Liver (tissue), 9 donors: ENCODE data around the gene RTEL1. TPM values are rescaled to one million over a fixed set of nuclear protein-coding genes. Genes with fewer than 3 reads are reported as not detected.

Experiments
- DNase-seq: peaks from one replicate; pipeline ENCODE4 v3.0.0-alpha.2; 2017; ENCODE audit warnings: low spot score
- H3K27ac ChIP-seq, 2 donors: one replicate each; pipeline ENCODE4 v1.7.0; 2013; ENCODE audit warnings: inconsistent platforms in 2 of 2, low read length in 2 of 2, control low read depth in 1 of 2, low read depth in 1 of 2, mild to moderate bottlenecking in 1 of 2
- H3K27me3 ChIP-seq, 4 donors: one replicate each; pipeline versions ENCODE4 v1.6.1 to v1.7.0; 2013; ENCODE audit warnings: low read length in 3 of 4, inconsistent platforms in 1 of 4, mild to moderate bottlenecking in 1 of 4, moderate library complexity in 1 of 4; ENCODE audit not compliant: control insufficient read depth in 4 of 4, insufficient read depth in 4 of 4
- H3K36me3 ChIP-seq, 4 donors: one replicate each; pipeline versions ENCODE4 v1.6.1 to v1.7.0; 2013; ENCODE audit warnings: low read length in 3 of 4, mild to moderate bottlenecking in 3 of 4, low read depth in 1 of 4, moderate library complexity in 1 of 4; ENCODE audit not compliant: control insufficient read depth in 4 of 4, insufficient read depth in 3 of 4
- H3K4me1 ChIP-seq, 4 donors: one replicate each; pipeline versions ENCODE4 v1.6.1 to v1.7.0; 2013; ENCODE audit warnings: low read length in 3 of 4, mild to moderate bottlenecking in 3 of 4, moderate library complexity in 1 of 4; ENCODE audit not compliant: control insufficient read depth in 4 of 4, insufficient read depth in 4 of 4
- H3K4me3 ChIP-seq, 3 donors: one replicate each; pipeline versions ENCODE4 v1.6.1 to v1.7.0; 2013; ENCODE audit warnings: low read length in 3 of 3, control low read depth in 1 of 3, low read depth in 1 of 3, mild to moderate bottlenecking in 1 of 3
- H3K9ac ChIP-seq, 2 donors: one replicate each; pipeline ENCODE4 v1.7.0; 2013; ENCODE audit warnings: low read length in 2 of 2, mild to moderate bottlenecking in 2 of 2, moderate library complexity in 2 of 2, control low read depth in 1 of 2, low read depth in 1 of 2
- H3K9me3 ChIP-seq, 4 donors: one replicate each; pipeline versions ENCODE4 v1.6.1 to v1.7.0; 2013; ENCODE audit warnings: low read length in 3 of 4; ENCODE audit not compliant: control insufficient read depth in 4 of 4
- ATF3 ChIP-seq: IDR thresholded peaks from 2 replicates; pipeline ENCODE4 v1.6.1; 2016; ENCODE audit warnings: antibody characterized with exemption
- EGR1 ChIP-seq, 2 donors: IDR thresholded peaks; 2 replicates each; pipeline ENCODE4 v1.6.1; 2016 to 2018; ENCODE audit warnings: antibody characterized with exemption in 2 of 2, low read depth in 2 of 2
- FOXA1 ChIP-seq: IDR thresholded peaks from 2 replicates; pipeline ENCODE4 v1.6.1; 2016; ENCODE audit warnings: antibody characterized with exemption
- FOXA2 ChIP-seq: IDR thresholded peaks from 2 replicates; pipeline ENCODE4 v1.6.1; 2016; ENCODE audit warnings: antibody characterized with exemption
- GABPA ChIP-seq, 2 donors: IDR thresholded peaks in 1 of 2; conservative IDR thresholded peaks in 1 of 2; 2 replicates each; pipeline ENCODE4 v1.6.1; 2016; ENCODE audit warnings: antibody characterized with exemption in 2 of 2, mild to moderate bottlenecking in 1 of 2, moderate library complexity in 1 of 2
- HNF4A ChIP-seq, 2 donors: conservative IDR thresholded peaks; 2 replicates each; pipeline ENCODE4 v1.6.1; 2016; ENCODE audit warnings: antibody characterized with exemption in 2 of 2, mild to moderate bottlenecking in 2 of 2
- HNF4G ChIP-seq: IDR thresholded peaks from 2 replicates; pipeline ENCODE4 v1.6.1; 2016; ENCODE audit warnings: antibody characterized with exemption
- JUND ChIP-seq, 2 donors: IDR thresholded peaks; 2 replicates each; pipeline ENCODE4 v1.6.1; 2016; ENCODE audit warnings: antibody characterized with exemption in 2 of 2
- MAX ChIP-seq: IDR thresholded peaks from 2 replicates; pipeline ENCODE4 v1.6.1; 2016; ENCODE audit warnings: antibody characterized with exemption
- NR2F2 ChIP-seq: IDR thresholded peaks from 2 replicates; pipeline ENCODE4 v1.6.1; 2016; ENCODE audit warnings: antibody characterized with exemption
- RAD21 ChIP-seq, 2 donors: IDR thresholded peaks; 2 replicates each; pipeline ENCODE4 v1.6.1; 2016; ENCODE audit warnings: antibody characterized with exemption in 2 of 2, mild to moderate bottlenecking in 2 of 2
- REST ChIP-seq: IDR thresholded peaks from 2 replicates; pipeline ENCODE4 v1.6.1; 2016; ENCODE audit warnings: antibody characterized with exemption, mild to moderate bottlenecking
- RXRA ChIP-seq, 2 donors: IDR thresholded peaks; 2 replicates each; pipeline ENCODE4 v1.6.1; 2017 to 2018; ENCODE audit warnings: antibody characterized with exemption in 2 of 2, mild to moderate bottlenecking in 1 of 2
- SP1 ChIP-seq: IDR thresholded peaks from 2 replicates; pipeline ENCODE4 v1.6.1; 2018; ENCODE audit warnings: antibody characterized with exemption, mild to moderate bottlenecking
- TAF1 ChIP-seq: conservative IDR thresholded peaks from 2 replicates; pipeline ENCODE4 v1.6.1; 2016; ENCODE audit warnings: antibody characterized with exemption, mild to moderate bottlenecking
- YY1 ChIP-seq: IDR thresholded peaks from 2 replicates; pipeline ENCODE4 v1.6.1; 2016; ENCODE audit warnings: antibody characterized with exemption, mild to moderate bottlenecking
- WGBS: extraction: QIAGEN DNeasy Blood & Tissue Kit; methylation state at CpG from one replicate; pipeline ENCODE4 v1.1.7; 2013; 5-methylcytosine and 5-hydroxymethylcytosine counted together
- polyA plus RNA-seq, 2 donors: library from polyadenylated mRNA; stranded (reverse) in 1 of 2; unstranded in 1 of 2; fragments of 200-250 nt in 1 of 2; fragments of >200 nt in 1 of 2; fragmentation: Nextera tagmentation in 1 of 2; extraction: Ambion mirVana in 1 of 2; gene quantifications; one replicate each; pipeline versions ENCODE4 v1.2.1 to v1.2.3, GENCODE V29; 2013 to 2015
- total RNA-seq, 2 donors: library from RNA; depleted of rRNA; stranded (reverse); fragments of >200 nt; gene quantifications; one replicate each; pipeline ENCODE4 v1.2.3, GENCODE V29; 2014
- TF ChIP-seq, protein P1 (sequence below): IDR thresholded peaks from 2 replicates; pipeline ENCODE4 v1.6.1; 2016; ENCODE audit warnings: antibody characterized with exemption
- TF ChIP-seq, protein P2 (sequence below): fragments of 150-350 bp; IDR thresholded peaks from 2 replicates; pipeline ENCODE4 v1.5.1; 2017; ENCODE audit warnings: improper control_type of control experiment, low read depth, low read length; ENCODE audit not compliant: missing input control
- donor health status: healthy.
- donor health status: healthy.
- donor health status: healthy.
- donor health status: healthy.
- donor health status: healthy.

Gene RTEL1
- total and polyA plus RNA-seq, 4 donors: 3.7 to 16.9 (median 7.4) TPM

DNA sequence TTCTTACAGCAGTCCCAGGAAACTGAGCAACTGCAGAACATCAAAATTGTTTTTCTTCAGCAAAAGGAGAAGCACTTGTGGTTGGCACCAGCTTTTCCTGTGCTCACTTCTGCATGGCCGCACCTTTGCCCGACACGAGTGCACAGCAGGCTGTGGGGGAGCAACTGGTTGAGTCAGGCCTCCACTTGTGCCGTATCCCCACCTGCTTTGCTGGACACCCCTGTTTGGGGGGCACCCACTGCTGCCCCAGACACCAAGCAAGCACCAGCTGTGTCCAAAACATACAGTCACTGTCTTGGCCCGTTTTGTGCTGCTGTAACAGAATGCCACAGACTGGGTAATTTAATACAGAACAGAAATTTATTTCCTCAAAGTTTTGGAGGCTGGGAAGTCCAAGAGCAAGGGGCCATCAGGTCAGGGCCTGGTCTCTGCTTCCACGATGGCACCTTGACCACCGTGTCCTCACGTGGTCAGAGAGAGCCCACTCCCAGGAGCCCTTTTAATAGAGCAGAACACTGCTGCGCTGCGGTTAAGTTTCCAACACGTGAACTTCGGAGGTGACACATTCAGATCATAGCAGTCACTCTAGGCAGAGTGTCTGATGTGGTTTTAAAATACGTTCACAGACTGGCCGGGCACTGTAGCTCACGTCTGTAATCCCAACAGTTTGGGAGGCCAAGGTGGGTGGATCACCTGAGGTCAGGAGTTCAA, 22.5 kb upstream of the RTEL1 start:
- TF ChIP-seq RXRA (IDR thresholded peaks at IDR 0.05) (no peak), SP1 (no peak), HNF4G (no peak), YY1 (no peak), NR2F2 (no peak), HNF4A (conservative IDR thresholded peaks at IDR 0.05) (no peak), TAF1 (no peak), GABPA (IDR thresholded peaks at IDR 0.05 in 1 of 2, conservative IDR thresholded peaks at IDR 0.05 in 1 of 2) (no peak), REST (no peak), JUND (IDR thresholded peaks at IDR 0.05) (no peak), FOXA2 (no peak), ATF3 (no peak), MAX (no peak), EGR1 (IDR thresholded peaks at IDR 0.05; ENCODE audit: low read depth in 2 of 2) (no peak), RAD21 (IDR thresholded peaks at IDR 0.05) (no peak), FOXA1 (no peak)
- TF ChIP-seq, protein P1, sequence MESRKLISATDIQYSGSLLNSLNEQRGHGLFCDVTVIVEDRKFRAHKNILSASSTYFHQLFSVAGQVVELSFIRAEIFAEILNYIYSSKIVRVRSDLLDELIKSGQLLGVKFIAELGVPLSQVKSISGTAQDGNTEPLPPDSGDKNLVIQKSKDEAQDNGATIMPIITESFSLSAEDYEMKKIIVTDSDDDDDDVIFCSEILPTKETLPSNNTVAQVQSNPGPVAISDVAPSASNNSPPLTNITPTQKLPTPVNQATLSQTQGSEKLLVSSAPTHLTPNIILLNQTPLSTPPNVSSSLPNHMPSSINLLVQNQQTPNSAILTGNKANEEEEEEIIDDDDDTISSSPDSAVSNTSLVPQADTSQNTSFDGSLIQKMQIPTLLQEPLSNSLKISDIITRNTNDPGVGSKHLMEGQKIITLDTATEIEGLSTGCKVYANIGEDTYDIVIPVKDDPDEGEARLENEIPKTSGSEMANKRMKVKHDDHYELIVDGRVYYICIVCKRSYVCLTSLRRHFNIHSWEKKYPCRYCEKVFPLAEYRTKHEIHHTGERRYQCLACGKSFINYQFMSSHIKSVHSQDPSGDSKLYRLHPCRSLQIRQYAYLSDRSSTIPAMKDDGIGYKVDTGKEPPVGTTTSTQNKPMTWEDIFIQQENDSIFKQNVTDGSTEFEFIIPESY: no peak
- TF ChIP-seq, protein P2, sequence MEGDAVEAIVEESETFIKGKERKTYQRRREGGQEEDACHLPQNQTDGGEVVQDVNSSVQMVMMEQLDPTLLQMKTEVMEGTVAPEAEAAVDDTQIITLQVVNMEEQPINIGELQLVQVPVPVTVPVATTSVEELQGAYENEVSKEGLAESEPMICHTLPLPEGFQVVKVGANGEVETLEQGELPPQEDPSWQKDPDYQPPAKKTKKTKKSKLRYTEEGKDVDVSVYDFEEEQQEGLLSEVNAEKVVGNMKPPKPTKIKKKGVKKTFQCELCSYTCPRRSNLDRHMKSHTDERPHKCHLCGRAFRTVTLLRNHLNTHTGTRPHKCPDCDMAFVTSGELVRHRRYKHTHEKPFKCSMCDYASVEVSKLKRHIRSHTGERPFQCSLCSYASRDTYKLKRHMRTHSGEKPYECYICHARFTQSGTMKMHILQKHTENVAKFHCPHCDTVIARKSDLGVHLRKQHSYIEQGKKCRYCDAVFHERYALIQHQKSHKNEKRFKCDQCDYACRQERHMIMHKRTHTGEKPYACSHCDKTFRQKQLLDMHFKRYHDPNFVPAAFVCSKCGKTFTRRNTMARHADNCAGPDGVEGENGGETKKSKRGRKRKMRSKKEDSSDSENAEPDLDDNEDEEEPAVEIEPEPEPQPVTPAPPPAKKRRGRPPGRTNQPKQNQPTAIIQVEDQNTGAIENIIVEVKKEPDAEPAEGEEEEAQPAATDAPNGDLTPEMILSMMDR: no peak
- Histone ChIP-seq H3K9me3 (no peaks in the 10 kb centered on the region), H3K9ac (no peak overlapping the region), H3K27ac (peak overlapping the region; percentile 8 to 50), H3K4me1 (peaks cover 0 to 2% (median 0%) of the 10 kb centered on the region in 4 donors), H3K36me3 (no peaks in the 10 kb centered on the region), H3K27me3 (no peaks in the 10 kb centered on the region), H3K4me3 (no peak overlapping the region)
- 78% methylated on average over 15 of the region's 15 CpGs for WGBS
- DNase-seq: no peak
